ENCODE results near the gene TMEM132A.

TMEM132A gene

GRCh38 chr11:60921777-60922335 is 2.4 kb upstream of the TMEM132A start:
- DNase-seq (ENCODE audit: low spot score in 2 of 2) (no peak), ATAC-seq (ENCODE audit: low read depth) (no peak)
- H3K4me3 Mint-ChIP-seq, result no peak overlapping the region
- H3K4me1 Mint-ChIP-seq, result peaks cover 39% of the 10 kb centered on the region
- no peaks in the 10 kb centered on the region for H3K9me3 Mint-ChIP-seq
- no peaks in the 10 kb centered on the region for H3K27me3 Mint-ChIP-seq
- peaks cover 31% of the 10 kb centered on the region for H3K36me3 Mint-ChIP-seq
- no peak overlapping the region for H3K27ac Mint-ChIP-seq

GRCh38 chr11:60922906-60923305 is 1.4 kb upstream of the TMEM132A start:
- DNase-seq (ENCODE audit: low spot score in 2 of 2), result no peak
- H3K4me3 Mint-ChIP-seq, result no peak overlapping the region
- H3K27ac Mint-ChIP-seq, result no peak overlapping the region
- no peaks in the 10 kb centered on the region for H3K27me3 Mint-ChIP-seq
- H3K36me3 Mint-ChIP-seq, result peaks cover 29% of the 10 kb centered on the region
- no peaks in the 10 kb centered on the region for H3K9me3 Mint-ChIP-seq
- H3K4me1 Mint-ChIP-seq, result peaks cover 35% of the 10 kb centered on the region
- no peak for ATAC-seq (ENCODE audit: low read depth)

GRCh38 chr11:60923326-60923725 is 934 bp upstream of the TMEM132A start:
- Mint-ChIP-seq H3K27me3 (no peaks in the 10 kb centered on the region), H3K36me3 (peaks cover 29% of the 10 kb centered on the region), H3K4me3 (peak overlapping the region; percentile 66), H3K4me1 (peaks cover 35% of the 10 kb centered on the region), H3K27ac (no peak overlapping the region), H3K9me3 (no peaks in the 10 kb centered on the region)
- ATAC-seq (ENCODE audit: low read depth) (no peak), DNase-seq (ENCODE audit: low spot score in 2 of 2) (no peak)

GRCh38 chr11:60923800-60924109 is 505 bp upstream of the TMEM132A start:
- DNase-seq (ENCODE audit: low spot score in 2 of 2), result no peak
- no peak for ATAC-seq (ENCODE audit: low read depth)
- H3K4me3 Mint-ChIP-seq, result peak overlapping the region; percentile 73
- H3K36me3 Mint-ChIP-seq, result peaks cover 29% of the 10 kb centered on the region
- H3K9me3 Mint-ChIP-seq, result no peaks in the 10 kb centered on the region
- no peaks in the 10 kb centered on the region for H3K27me3 Mint-ChIP-seq
- peaks cover 35% of the 10 kb centered on the region for H3K4me1 Mint-ChIP-seq
- H3K27ac Mint-ChIP-seq, result no peak overlapping the region

- Mint-ChIP-seq H3K27me3 (no peaks in the 10 kb centered on the region), H3K27ac (peak overlapping the region; percentile 61), H3K4me3 (peak overlapping the region; percentile 74), H3K36me3 (peaks cover 21% of the 10 kb centered on the region), H3K4me1 (peaks cover 32% of the 10 kb centered on the region), H3K9me3 (no peaks in the 10 kb centered on the region)
- ATAC-seq (ENCODE audit: low read depth), result peak; percentile 51
- no peak for DNase-seq (ENCODE audit: low spot score in 2 of 2)
Observed at GRCh38 chr11:60924906-60925853, 920 bp downstream of the TMEM132A start.

DNA sequence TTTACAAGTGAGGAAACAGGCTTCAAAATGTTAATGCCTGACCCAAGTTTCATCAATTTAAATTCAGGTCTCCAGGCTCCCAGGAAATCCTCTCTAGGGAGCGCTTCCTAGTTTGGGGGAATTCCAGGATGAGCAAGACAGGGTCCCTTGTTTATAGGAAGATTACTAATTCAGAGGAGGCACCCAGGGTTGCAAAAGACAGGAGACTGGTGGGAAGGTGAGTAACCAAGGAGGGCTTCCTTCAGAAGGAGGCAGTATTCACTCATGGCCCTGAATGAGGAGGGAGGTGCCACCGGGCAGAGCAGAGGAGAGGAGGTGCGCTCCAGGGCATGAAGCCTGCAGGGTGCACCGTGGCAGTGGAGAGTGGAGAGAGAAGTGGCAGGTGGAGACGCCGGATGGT is 1.6 kb downstream of the TMEM132A start:
- no peak overlapping the region for H3K27ac Mint-ChIP-seq
- no peak overlapping the region for H3K4me3 Mint-ChIP-seq
- H3K9me3 Mint-ChIP-seq, result no peaks in the 10 kb centered on the region
- DNase-seq (ENCODE audit: low spot score in 2 of 2) (no peak), ATAC-seq (ENCODE audit: low read depth) (no peak)
- H3K4me1 Mint-ChIP-seq, result peaks cover 34% of the 10 kb centered on the region
- peaks cover 16% of the 10 kb centered on the region for H3K36me3 Mint-ChIP-seq
- H3K27me3 Mint-ChIP-seq, result no peaks in the 10 kb centered on the region

- Mint-ChIP-seq H3K36me3 (peaks cover 13% of the 10 kb centered on the region), H3K4me3 (no peak overlapping the region), H3K9me3 (no peaks in the 10 kb centered on the region), H3K4me1 (peaks cover 39% of the 10 kb centered on the region), H3K27me3 (no peaks in the 10 kb centered on the region), H3K27ac (no peak overlapping the region)
- ATAC-seq (ENCODE audit: low read depth) (no peak), DNase-seq (ENCODE audit: low spot score in 2 of 2) (no peak)
Observed at GRCh38 chr11:60926500-60926899, 2.2 kb downstream of the TMEM132A start.

DNA sequence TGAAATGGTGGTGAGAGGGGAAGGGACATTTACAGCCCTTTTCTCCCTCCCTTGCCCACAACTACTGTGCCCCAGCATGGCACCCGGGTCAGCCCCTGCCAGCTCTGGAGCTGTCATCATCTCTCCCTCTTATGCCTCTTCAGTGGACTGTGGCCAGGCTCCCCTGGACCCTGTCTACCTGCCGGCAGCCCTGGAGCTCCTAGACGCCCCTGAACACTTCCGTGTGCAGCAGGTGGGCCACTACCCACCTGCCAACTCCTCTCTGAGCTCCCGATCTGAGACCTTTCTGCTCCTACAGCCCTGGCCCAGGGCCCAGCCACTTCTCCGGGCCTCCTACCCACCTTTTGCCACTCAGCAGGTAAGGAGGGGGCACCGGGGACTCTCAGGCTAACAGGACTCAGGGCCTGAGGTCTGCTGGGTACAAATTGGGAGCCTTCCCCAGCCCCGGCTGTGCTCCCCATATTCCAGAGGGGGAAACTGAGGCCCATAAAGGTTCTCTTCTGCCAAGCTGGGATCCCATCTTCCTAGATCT is 2.9 kb downstream of the TMEM132A start:
- DNase-seq (ENCODE audit: low spot score in 2 of 2), result no peak
- no peak overlapping the region for H3K4me3 Mint-ChIP-seq
- no peaks in the 10 kb centered on the region for H3K9me3 Mint-ChIP-seq
- H3K4me1 Mint-ChIP-seq, result peaks cover 44% of the 10 kb centered on the region
- no peak for ATAC-seq (ENCODE audit: low read depth)
- H3K27ac Mint-ChIP-seq, result no peak overlapping the region
- no peaks in the 10 kb centered on the region for H3K27me3 Mint-ChIP-seq
- peaks cover 8% of the 10 kb centered on the region for H3K36me3 Mint-ChIP-seq

DNA sequence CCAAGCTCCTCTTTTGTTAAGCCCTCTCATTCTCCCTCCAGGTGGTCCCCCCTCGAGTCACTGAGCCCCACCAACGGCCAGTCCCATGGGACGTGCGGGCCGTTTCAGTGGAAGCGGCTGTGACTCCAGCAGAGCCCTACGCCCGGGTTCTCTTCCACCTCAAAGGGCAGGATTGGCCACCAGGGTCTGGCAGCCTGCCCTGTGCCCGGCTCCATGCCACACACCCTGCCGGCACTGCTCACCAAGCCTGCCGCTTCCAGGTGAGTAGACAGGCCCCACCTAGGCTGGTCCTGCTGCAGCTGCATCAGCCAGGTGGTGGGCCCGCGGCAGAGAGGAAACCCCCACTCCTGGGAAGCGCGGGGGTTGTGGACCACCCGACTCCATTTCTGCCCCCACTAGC is 3.3 kb downstream of the TMEM132A start:
- no peak for DNase-seq (ENCODE audit: low spot score in 2 of 2)
- Mint-ChIP-seq H3K36me3 (peaks cover 3% of the 10 kb centered on the region), H3K27ac (no peak overlapping the region), H3K4me1 (peaks cover 43% of the 10 kb centered on the region), H3K27me3 (no peaks in the 10 kb centered on the region), H3K9me3 (no peaks in the 10 kb centered on the region), H3K4me3 (no peak overlapping the region)
- ATAC-seq (ENCODE audit: low read depth), result no peak

- Mint-ChIP-seq H3K36me3 (no peaks in the 10 kb centered on the region), H3K4me1 (peaks cover 45% of the 10 kb centered on the region), H3K4me3 (no peak overlapping the region), H3K27me3 (no peaks in the 10 kb centered on the region), H3K9me3 (no peaks in the 10 kb centered on the region), H3K27ac (no peak overlapping the region)
- DNase-seq (ENCODE audit: low spot score in 2 of 2), result no peak
- ATAC-seq (ENCODE audit: low read depth), result no peak
Observed at GRCh38 chr11:60928563-60929001, 4.3 kb downstream of the TMEM132A start.

DNA sequence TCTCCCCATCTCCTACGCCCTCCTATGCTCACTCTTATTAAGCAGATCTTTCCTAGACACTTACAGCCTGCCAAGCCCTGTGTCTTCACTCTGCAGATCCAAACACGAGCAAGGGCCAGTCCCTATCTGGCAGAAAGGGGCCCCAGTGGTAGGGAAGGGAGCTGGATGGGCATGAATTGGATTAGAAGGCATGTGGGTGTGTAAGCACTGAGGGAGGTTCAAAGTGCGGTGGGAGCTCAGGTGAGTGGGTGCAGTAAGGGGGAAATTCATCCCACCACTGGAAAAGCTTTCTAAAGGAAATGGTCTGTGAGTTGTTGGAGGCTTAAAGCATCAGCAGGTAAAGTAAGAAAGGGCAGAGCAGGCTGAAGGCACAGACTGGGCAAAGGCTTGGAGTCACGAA is 5.5 kb downstream of the TMEM132A start:
- DNase-seq (ENCODE audit: low spot score in 2 of 2) (no peak), ATAC-seq (ENCODE audit: low read depth) (no peak)
- no peaks in the 10 kb centered on the region for H3K9me3 Mint-ChIP-seq
- peak overlapping the region; percentile 19 for H3K27ac Mint-ChIP-seq
- H3K27me3 Mint-ChIP-seq, result no peaks in the 10 kb centered on the region
- H3K4me3 Mint-ChIP-seq, result no peak overlapping the region
- peaks cover 48% of the 10 kb centered on the region for H3K4me1 Mint-ChIP-seq
- H3K36me3 Mint-ChIP-seq, result no peaks in the 10 kb centered on the region

DNA sequence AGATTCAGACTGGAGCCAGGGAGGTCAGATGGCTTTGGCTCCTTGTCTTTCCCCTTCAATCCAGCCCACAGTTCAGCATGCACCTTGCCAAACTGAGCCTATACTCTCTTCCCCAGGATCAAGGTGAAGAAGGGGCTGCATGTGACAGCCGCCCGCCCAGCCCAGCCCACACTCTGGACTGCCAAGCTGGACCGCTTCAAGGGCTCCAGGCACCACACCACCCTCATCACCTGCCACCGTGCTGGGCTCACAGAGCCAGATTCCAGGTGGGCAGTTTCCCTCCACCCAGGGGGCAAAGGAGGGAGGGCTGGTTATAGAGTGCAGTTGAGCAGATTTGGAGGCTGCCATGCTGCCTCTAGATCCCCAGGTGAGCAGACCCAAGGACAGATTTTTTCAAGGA is 6.1 kb downstream of the TMEM132A start:
- Mint-ChIP-seq H3K9me3 (no peaks in the 10 kb centered on the region), H3K36me3 (no peaks in the 10 kb centered on the region), H3K4me1 (peaks cover 44% of the 10 kb centered on the region), H3K27me3 (no peaks in the 10 kb centered on the region), H3K27ac (peak overlapping the region; percentile 92), H3K4me3 (no peak overlapping the region)
- no peak for ATAC-seq (ENCODE audit: low read depth)
- DNase-seq (ENCODE audit: low spot score in 2 of 2), result no peak

DNA sequence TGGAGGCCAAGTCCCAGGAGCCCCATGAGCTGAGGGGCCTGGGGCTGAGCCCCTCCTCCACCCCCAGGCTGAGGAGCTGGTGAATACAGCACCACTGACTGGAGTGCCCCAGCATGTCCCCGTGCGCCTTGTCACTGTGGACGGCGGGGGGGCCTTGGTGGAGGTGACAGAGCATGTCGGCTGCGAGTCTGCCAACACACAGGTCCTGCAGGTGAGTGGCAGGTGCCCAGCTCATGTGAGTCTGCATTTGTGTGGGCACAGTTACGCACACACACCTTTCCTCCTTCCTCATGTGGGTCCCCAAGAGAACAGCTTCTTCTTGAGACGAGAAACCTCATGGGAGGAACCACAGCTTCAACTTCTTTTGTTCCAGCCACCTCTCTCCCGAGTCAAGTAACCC is 7.7 kb downstream of the TMEM132A start:
- H3K4me3 Mint-ChIP-seq, result peak overlapping the region; percentile 66
- peaks cover 1% of the 10 kb centered on the region for H3K36me3 Mint-ChIP-seq
- H3K4me1 Mint-ChIP-seq, result peaks cover 39% of the 10 kb centered on the region
- H3K27ac Mint-ChIP-seq, result peak overlapping the region; percentile 92
- DNase-seq (ENCODE audit: low spot score in 2 of 2) (peak; percentile 81 to 82), ATAC-seq (ENCODE audit: low read depth) (peak; percentile 87)
- no peaks in the 10 kb centered on the region for H3K27me3 Mint-ChIP-seq
- no peaks in the 10 kb centered on the region for H3K9me3 Mint-ChIP-seq

- DNase-seq (ENCODE audit: low spot score in 2 of 2) (peak in 1 of 2 donors; percentile 48), ATAC-seq (ENCODE audit: low read depth) (peak; percentile 69)
- Mint-ChIP-seq H3K9me3 (no peaks in the 10 kb centered on the region), H3K27me3 (no peaks in the 10 kb centered on the region), H3K27ac (peak overlapping the region; percentile 92), H3K36me3 (peaks cover 4% of the 10 kb centered on the region), H3K4me1 (peaks cover 39% of the 10 kb centered on the region), H3K4me3 (no peak overlapping the region)
Observed at GRCh38 chr11:60932605-60933356, 8.5 kb downstream of the TMEM132A start.
